Stimulated activated CD4-positive, alpha-beta T cell treated with anti-CD3 and anti-CD28 coated beads, TNF-alpha, amount 100 ng/mL, for 4 hours (primary cell): ENCODE data around the gene CCDC169.
"Not testable (repeated sequence)": the region's sequence is repeated elsewhere in the genome, so short reads cannot be mapped to it uniquely, and the experiment has no call there.

Experiments used
- DNase-seq, 3 experiments: peaks; one replicate each; pipeline ENCODE4 v3.0.0-alpha.2; 2020; ENCODE audit warnings: low read depth in 3 of 3

The CCDC169 gene

DNA sequence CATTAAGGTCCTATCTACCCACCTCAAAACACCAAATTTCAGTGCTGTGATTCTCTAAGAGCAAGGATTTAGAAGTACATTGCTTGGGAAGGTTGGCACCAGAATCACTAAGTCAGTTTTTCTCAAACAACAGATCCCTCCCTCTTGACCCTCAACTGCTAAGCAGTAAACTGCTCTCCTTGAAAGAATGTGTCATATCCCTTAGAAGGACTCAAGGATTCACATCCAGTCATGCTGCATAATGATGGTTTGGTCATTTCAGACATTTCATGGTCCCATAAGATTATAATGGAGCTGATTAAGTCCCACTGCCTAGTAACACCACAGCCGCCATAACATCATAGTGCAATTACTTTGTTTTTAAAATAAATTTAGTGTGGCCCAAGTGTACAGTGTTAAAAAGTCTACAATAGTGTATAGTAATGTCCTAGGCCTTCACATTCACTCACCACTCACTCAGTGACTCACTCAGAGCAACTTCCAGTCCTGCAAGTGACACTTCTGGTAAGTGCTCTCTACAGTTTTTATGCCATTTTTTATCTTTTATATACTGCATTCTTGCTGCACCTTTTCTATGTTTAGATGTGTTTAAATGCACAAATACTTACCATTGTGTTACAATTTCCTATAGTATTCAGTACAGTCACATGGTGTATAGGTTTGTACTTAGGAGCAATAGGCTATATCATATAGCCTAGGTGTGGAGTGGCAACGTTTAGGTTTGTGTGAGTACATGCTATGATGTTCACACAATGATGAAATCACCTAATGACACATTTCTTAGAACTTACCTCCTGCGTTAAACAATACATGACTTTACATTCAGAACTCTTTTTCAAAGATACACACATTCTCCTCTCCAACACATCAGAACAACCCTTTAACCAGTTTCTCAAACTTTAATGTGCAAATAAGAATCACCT is 15.7 kb upstream of the CCDC169 start:
- DNase-seq = no peak

DNA sequence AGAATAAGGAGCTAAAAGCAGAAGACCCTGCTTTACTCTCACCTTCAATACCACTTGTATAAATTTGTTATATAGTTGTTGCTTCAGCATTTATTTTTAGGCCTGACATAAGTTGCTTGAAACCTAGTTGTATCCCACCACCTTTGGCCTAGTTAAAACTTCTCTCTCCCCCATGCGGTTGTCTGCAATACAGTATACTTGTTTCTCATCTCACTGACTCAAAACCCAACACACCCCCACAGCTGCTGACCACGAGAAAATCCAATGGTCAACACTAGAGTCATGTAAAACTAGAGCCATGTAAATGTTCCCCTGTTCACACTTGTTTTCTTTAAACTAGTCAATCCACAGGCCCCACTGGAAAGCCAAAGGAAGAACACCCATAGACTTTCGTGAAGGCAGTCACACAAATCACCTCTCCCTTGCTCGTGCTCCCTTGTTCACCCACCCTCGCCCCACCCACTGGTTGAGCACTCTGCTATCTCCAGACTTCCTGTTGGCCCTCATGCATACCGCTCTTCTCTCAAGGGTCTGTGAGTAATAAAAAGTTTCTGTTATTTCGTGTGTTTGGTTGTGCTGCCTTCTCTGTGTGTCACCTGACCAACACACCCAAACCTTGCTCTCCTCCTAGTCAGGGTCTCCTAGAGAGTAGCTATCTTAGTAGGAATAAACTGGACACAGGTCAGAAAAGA is 12.9 kb upstream of the CCDC169 start:
- no peak for DNase-seq

DNA sequence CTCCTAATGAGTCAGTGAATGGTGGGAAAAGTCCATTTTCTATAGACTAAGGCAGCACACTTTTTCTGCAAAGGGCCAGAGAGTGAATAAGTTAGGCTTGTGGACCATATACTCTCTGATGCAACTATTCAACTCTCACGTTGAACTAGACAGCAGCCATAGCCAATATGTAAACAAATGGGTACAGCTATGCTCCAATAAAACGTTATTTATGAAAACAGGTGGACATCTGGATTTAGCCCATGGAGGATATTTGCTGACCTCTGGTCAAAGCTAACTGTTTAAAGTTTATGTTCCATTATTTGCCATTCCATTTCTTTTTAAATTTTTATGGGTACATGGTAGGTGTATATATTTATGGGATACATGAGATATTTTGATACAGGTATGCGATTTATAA is 4.7 kb upstream of the CCDC169 start:
- DNase-seq = no peak

DNA sequence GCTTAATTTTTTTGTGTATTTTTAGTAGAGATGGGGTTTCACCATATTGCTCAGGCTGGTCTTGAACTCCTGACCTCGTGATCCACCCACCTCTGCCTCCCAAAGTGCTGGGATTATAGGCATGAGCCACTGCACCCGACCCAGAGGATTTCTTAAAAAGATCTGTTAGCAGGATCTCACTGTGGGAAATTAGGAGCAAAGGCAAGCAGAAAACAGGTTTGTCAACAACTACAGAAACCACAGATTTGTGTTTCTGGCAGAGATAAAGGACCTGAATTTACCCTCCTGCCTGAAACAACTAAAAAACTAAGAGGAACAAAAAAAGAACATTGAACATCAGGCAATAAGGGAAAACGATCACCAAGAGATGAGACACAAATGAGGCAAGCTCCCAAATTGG is 1.9 kb upstream of the CCDC169 start:
- DNase-seq = not testable (repeated sequence)

DNA sequence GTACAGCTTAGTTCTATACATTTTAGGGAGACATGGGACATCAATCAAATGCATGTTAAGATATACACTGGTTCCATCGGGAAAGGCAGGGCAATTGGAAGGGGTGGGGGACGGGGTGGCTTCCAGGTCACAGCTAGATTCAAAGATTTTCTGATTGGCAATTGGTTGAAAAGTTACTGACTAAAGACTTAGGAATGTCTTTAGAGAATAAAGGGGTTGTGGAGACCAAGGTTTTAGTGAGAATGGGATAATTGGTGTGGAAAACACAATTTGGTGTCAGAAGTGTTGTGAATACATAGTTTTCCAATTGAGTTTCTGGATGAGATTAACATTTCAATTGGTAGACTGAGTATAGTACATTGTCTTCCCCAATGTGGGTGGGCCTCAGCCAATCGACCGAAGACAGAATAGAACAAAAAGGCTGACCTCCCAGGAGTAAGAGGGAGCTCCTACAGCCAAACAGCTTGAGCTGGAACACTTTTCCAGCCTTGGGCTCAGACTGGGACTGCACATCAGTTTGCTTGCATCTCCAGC is 988 bp upstream of the CCDC169 start:
- no peak for DNase-seq

DNA sequence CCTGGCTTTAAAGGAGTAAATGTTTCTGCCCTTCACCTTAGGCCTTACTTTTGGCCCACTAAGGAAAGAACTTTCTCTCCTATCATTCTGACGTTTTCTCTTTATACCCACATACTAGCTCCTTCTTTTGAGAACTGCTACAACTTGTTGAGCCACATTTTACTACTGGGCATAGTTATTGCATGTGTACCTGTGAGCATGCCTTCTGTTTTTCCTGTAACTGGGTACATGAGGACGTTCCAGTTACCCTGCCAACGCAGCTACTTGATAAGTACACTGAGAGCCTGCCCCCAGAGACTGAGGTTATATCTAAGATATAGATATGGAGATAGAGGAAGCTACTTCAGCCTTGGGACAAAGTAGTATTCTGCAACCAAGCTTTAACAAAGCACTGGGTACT is 3.5 kb downstream of the CCDC169 start:
- DNase-seq = no peak

DNA sequence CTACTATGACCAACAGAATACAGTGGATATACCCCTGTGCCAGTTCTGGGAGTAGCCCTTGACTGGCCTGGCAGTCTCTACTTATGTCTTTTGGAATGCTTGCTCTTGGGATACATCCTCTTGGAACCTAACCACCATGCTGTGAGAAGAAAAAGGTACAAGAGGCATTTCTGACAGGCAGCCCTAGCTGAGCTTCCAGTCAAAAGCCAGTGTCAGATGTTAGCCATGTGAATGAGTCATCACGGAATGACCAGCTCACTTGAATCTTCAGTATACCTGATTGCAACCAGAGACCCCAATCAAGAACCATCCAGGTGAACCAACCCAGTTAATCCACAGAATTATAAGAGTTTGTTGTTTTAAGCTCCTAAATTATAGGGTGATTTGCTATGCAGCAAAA is 4.1 kb downstream of the CCDC169 start:
- DNase-seq = no peak

DNA sequence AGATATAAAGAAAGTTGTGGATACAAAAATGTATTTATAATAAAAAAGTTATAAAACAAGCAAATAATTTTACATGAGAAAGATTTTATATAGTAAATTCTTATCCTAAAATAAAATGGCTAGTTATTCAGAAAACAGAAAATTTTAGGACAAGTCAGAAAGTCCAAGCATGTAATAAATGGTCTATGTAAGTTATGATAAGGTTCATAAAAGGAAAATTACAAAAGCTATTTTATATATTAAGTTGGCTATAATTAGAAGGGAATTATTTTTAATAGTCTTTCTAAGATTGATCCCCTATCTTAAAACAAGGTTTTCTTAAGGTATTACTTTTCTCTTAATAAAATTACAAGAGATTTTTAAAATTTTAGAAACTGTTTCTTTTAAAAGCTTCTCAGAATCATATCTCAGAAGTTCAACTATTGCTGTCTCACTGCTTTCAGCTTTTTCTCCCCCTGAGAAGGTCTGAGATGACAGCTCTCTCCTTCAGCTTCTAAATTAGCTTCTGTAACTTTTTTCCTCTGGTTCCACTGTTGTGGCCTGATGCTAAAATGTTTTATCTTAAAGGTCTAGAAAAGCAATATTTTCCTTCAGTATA is 8.7 kb downstream of the CCDC169 start:
- DNase-seq = no peak

DNA sequence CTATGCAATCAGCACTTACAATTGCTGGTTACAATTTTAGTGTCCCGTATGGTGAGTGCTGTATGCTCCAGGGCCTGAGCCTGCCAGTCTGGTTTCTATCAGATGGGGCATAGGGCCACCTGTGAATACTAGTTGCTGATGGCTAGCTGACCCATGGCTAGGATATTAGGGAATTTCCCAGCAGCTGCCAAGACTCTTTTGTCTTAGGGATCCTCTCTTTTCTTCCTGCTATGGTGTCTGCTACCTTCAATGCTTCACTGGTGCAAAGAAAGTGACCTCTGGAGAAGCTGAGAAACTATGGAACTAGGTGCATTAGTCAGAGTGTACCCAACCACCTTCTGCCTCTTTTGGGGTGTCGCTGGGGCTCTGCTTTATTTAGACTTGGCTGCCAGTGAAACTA is 11.6 kb downstream of the CCDC169 start:
- DNase-seq = no peak

DNA sequence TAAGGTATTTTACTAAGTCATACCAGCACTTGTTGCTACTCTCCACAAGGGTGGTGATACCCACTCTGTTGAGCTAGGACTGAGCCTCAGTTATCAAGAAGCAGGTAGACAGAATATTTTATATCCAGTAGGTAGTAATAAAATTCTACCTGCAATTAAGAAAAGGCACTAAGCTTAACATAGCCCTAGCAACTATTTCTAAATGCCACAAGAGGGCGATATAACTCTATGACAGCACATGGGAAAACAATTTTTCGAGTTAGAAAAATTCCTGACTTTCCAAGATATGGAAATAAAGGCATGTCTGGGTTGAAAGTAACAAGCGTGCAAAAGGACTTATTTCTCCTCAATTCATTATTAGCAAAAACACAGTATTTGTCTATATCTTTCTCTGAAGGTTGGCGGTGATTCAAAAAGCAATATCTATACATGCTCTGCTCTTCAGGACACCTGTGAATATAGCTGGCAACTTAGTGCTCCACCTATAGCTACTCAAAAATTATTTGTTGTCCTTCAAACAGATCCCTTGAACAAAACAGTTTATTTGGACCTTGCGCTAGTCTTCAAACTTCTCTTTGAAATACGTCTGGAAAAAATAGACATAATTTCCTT is 14.7 kb downstream of the CCDC169 start:
- DNase-seq = no peak

DNA sequence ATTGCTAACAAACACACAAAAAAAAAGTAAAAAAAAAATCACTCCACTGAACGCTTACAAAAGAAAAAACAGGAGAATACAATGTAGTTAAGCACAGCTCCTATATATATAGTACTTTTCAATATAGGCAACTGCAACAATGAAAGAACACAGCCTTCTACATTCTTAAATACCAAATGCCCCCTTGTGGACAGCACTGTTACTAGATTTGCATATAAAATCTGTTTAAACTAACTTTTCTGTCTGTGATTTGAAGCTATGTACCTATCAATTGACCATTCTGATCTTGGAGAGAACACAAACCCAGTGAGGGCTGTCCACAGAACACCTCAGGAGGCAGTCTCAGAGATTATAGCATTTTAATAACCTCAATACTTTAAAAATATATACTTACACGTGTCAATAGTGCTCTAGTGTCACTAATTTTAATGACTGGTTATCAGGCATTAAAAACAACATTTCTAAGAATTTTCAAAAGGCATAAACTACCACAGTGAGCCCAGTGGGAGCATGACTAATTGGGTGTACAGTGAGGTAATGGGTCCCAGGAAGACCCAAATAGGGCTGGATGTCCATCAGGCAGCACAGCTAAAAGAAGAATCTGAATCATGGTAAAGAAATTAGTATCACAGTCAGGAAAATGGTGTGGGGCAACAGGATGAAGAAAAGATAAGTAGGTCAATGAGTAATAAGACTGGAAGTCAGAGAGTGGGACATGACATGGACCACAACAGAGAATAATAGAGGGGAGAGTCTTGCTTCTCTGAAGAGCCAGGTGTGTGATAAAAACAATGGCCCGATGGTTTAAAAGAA is 22.2 kb downstream of the CCDC169 start:
- DNase-seq = no peak

DNA sequence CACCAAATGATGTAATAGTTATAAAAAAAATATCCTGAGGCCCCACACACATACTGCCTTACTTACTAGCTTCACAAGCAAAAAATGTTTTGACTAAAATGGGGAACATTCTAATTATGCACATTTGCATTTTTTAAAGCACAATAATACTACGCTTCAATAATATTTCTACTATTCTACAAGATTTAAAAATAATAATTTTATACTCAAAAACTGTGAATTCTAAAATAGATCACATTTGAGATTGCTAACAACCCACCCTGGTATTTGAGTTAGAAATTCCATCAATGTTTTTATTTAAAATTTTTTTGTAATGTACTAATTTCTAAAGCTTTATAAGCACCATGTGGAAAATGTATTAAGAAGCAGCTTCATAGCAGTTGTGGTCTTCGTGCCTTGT is 24.2 kb downstream of the CCDC169 start:
- no peak for DNase-seq

DNA sequence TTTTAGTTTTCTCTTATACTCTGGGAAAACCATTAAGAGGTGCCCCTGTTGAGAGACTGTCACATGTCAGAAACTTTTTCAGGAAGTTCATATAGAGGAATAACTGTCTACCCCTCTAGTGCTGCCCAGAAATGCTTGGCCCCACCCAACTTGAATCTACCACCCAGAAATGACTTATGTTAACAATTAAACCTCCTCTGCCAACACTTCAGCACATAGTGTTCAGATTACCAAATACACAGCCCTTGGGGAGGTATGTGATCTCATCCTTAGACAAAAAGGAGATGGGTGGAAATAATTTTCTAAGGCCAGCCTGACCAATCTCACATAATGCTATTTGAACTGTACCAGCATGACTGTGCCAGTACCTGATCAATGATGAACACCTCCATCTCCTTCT is 35.6 kb downstream of the CCDC169 start:
- no peak for DNase-seq

DNA sequence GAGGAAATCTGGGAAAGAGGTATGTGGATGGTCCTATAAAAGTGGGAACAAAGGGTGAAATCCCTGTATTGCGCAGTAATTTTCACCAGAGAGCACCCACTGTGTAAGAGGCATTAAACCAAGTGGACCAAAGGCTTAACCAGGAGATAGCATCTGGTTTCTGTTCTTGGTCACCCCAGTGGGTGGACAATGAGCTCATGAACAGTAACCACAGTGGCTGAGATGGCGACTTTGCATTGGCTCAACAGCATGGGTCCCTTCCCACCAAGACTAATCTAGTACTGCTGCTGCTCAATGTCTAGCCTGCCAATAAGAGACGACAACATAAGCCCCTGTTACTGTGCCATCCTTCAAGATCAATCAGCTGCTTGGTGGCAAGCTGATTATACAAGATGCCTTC is 36.6 kb downstream of the CCDC169 start:
- DNase-seq = no peak

DNA sequence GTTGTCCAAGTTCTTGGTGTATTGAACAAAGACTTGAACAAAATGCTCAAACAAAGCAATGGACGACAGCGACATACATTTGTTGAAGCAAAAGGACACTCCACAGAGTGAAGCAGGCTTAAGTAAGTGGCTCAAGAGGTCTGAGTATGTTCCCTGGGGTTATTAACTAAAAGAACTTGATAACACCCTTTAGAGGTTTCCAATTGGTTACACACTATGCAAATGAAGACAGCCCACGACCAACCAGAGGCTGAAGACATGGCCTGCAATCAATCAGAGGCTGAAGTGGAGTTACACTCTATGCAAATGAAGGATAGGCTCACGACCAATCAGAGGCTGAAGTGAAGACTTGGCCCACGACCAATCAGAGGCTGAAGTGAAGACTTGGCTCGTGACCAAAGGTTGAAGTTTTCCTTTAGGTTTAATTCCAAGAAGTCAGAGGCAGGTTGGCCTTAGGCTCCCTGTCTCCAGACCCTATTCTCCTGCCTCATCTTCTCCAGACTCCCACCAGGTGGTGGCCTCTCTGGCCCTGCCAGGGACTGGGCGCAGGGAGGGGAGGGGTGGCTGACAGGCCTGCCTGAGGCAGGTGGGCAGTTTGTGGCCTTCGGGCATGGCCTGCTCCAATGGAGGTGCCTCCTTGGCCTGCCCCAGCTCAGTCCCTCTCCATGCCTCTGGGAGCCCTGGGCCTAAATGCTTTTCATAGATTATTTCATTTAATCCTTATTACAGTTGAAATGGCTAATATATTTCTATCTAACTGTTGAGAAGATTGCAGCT is 38.1 kb downstream of the CCDC169 start:
- DNase-seq = no peak

DNA sequence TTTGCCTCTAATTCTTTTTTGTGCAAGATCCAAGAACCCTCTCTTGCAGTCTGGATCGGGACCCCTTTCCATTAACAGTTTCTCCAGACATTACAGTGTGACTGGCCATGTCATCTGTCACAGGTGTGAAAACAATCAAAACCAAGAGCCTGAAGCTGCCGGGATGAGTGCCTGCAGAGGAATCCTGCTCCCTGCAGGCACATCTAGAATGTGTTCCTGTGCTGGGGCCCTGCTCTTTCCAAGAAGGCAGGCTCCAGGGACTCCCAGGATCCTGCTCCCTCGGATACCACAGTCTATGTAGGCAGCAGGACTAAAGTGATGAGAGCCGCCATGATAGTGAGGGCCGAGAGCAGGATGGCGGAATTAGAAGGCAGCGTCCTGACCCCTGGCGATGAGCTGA is 38.8 kb downstream of the CCDC169 start:
- DNase-seq = no peak

DNA sequence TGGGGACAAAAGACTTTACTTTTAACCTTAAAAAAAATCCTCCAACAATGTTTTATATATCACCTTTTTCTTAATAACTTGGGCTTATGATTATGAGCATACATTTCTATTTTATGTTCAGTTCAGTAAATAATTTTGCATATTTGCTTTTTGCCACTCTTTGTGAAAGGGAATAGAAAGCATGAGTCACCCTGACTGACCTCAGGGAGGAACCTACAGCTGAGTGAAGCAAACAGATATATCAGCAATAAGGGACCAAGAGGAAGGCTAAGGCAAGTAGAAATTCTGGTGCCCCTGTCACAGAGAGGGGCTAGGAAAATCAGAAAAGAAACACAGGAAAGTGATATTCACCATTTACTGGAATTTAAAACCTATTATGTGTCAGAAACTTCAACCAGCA is 46.1 kb downstream of the CCDC169 start:
- DNase-seq = no peak

DNA sequence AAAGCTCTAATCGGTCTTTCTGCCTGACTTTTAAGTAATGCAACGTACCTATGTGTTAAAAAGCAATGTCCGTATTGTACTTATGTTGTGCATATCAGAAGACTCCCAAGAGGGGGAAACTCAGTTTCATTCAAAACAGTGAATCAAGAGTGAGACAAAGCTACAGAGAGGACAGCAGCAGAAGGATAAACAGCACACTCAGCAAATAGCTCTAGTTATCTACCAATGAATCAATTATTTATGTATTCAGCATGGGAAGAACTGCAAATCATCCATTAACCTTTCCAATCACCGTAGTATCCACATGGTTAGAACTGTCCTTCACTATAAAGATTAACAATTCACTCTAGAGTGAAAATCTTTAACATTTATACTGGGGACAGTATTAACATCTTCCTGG is 46.6 kb downstream of the CCDC169 start:
- DNase-seq = no peak

DNA sequence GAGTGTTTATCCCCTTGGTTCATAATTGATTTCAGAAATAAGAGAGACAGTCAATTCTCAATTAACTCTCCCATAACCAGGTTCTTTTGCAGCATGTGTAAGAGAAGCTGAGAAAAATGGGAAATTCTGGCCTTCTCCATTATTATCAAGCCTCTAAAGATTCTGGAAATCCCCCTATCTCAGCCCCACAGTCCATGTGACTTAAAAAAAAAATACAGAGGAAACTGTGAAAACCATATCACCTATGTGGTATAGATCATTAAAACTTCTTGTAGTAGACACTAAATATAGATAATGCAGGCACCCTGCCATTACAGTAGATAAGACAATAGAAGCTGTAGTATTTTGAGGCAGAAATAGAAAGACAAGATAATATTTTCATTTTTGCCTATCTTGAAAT is 48.9 kb downstream of the CCDC169 start:
- no peak for DNase-seq

DNA sequence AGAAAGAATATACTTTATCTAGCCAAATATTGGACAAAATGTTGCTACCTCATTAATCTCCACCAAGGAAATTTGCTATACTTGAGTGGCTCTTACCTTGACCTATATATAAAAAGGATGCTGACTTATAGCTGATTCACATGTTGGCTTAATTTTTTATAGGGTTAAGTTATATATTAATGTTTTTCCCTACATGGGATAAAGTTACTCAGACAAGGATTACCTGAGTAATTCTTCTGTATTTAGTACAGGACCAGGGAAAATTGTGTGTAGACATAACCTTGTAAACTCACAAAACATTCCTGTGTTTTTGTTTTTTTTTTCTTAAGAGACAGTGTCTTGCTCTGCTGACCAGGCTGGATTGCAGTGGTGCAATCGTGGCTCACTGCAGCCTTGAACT is 52.6 kb downstream of the CCDC169 start:
- no peak for DNase-seq

DNA sequence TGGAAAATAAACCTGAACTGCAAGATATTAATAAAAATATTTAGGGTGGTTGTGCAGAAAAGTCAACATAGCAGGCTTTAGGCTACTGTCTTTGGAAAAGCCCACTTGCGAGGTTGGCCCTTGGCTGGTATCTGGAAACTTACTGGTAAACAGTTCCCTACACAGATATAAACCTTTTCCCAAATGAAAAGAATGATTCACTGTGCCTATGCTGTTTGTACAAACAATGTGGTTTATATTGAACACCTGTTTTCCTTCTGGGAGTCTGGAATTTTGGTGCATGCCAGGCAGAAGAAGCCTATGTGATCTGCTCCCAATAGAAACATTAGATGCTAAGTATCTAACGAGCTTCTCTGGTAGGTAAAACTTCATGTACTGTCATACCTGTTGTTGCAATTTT is 53.5 kb downstream of the CCDC169 start:
- DNase-seq = no peak
